G401.6 (cell line): ENCODE data around the gene ATG7.
"Not testable (repeated sequence)": the region's sequence is repeated elsewhere in the genome, so short reads cannot be mapped to it uniquely, and the experiment has no call there.

Source experiments
- FAIRE-seq: peaks from 2 replicates; lab custom pipeline; 2012; peaks lifted over from hg19 to GRCh38; lab: Jason Lieb, UNC

ATG7 gene

GRCh38 chr3:11390411-11391131 lies 118.4 kb downstream of the ATG7 start:
- no peak for FAIRE-seq

GRCh38 chr3:11391174-11391879 lies 119.1 kb downstream of the ATG7 start:
- FAIRE-seq: no peak

GRCh38 chr3:11392014-11392859 lies 120.0 kb downstream of the ATG7 start:
- no peak for FAIRE-seq

- no peak for FAIRE-seq
Measured at GRCh38 chr3:11392860-11393114, 120.6 kb downstream of the ATG7 start.

- no peak for FAIRE-seq
Measured at GRCh38 chr3:11393401-11393800, 121.2 kb downstream of the ATG7 start.

GRCh38 chr3:11394392-11394791 lies 122.2 kb downstream of the ATG7 start:
- FAIRE-seq: no peak

GRCh38 chr3:11400213-11400612 lies 128.0 kb downstream of the ATG7 start:
- no peak for FAIRE-seq

GRCh38 chr3:11401434-11401833 lies 129.2 kb downstream of the ATG7 start:
- no peak for FAIRE-seq

GRCh38 chr3:11405323-11405722 lies 133.1 kb downstream of the ATG7 start:
- FAIRE-seq: no peak

GRCh38 chr3:11407644-11408043 lies 135.4 kb downstream of the ATG7 start:
- no peak for FAIRE-seq

GRCh38 chr3:11408324-11408859 lies 136.2 kb downstream of the ATG7 start:
- not testable (repeated sequence) for FAIRE-seq

- no peak for FAIRE-seq
Measured at GRCh38 chr3:11410564-11410963, 138.4 kb downstream of the ATG7 start.

GRCh38 chr3:11411956-11412355 lies 139.8 kb downstream of the ATG7 start:
- no peak for FAIRE-seq

- FAIRE-seq: no peak
Measured at GRCh38 chr3:11413071-11413470, 140.9 kb downstream of the ATG7 start.

GRCh38 chr3:11415099-11415498 lies 142.9 kb downstream of the ATG7 start:
- FAIRE-seq: no peak

- FAIRE-seq: no peak
Measured at GRCh38 chr3:11420066-11420465, 147.9 kb downstream of the ATG7 start.

- no peak for FAIRE-seq
Measured at GRCh38 chr3:11422291-11422690, 150.1 kb downstream of the ATG7 start.

- no peak for FAIRE-seq
Measured at GRCh38 chr3:11423868-11424267, 151.7 kb downstream of the ATG7 start.

GRCh38 chr3:11424277-11424676 lies 152.1 kb downstream of the ATG7 start:
- peak; percentile 47 for FAIRE-seq

GRCh38 chr3:11430207-11430606 lies 158.0 kb downstream of the ATG7 start:
- FAIRE-seq: no peak

GRCh38 chr3:11430624-11431023 lies 158.4 kb downstream of the ATG7 start:
- FAIRE-seq: no peak

GRCh38 chr3:11431319-11431718 lies 159.1 kb downstream of the ATG7 start:
- no peak for FAIRE-seq

GRCh38 chr3:11434017-11434526 lies 161.9 kb downstream of the ATG7 start:
- no peak for FAIRE-seq
